ENCODE data around the gene ASB13. TPM values are rescaled to one million over a fixed set of nuclear protein-coding genes. Genes with fewer than 3 reads are reported as not detected.

ASB13 gene
- total and polyA plus RNA-seq, 7 donors, result 13.2 to 52.0 (median 23.5) TPM

GRCh38 chr10:5640036-5640435 is 26.4 kb downstream of the ASB13 start:
- DNase-seq, result no peak
- peaks cover 10 to 58% (median 31%) of the 10 kb centered on the region in 4 donors for H3K36me3 ChIP-seq
- no peaks in the 10 kb centered on the region for H3K4me1 ChIP-seq
- TF ChIP-seq POLR2A (IDR thresholded peaks at IDR 0.05) (no peak), EP300 (IDR thresholded peaks at IDR 0.05) (no peak), POLR2AphosphoS5 (IDR thresholded peaks at IDR 0.05) (no peak), CTCF (IDR thresholded peaks at IDR 0.05) (no peak)
- H3K27ac ChIP-seq, result no peak overlapping the region
- no peaks in the 10 kb centered on the region for H3K9me3 ChIP-seq
- no peaks in the 10 kb centered on the region for H3K27me3 ChIP-seq
- intact Hi-C loops (cut with DNase I), result no loop called here
- no peak overlapping the region for H3K4me3 ChIP-seq
- 68 to 94% methylated on average over 12 of the region's 12 CpGs for WGBS, 2 donors

- Histone ChIP-seq H3K9me3 (no peaks in the 10 kb centered on the region), H3K4me3 (no peak overlapping the region), H3K27me3 (no peaks in the 10 kb centered on the region), H3K36me3 (peaks cover 10 to 49% (median 30%) of the 10 kb centered on the region in 4 donors), H3K4me1 (no peaks in the 10 kb centered on the region), H3K27ac (no peak overlapping the region)
- WGBS, 2 donors, result 96% methylated on average over 17 of the region's 17 CpGs
- DNase-seq, result no peak
- TF ChIP-seq CTCF (IDR thresholded peaks at IDR 0.05) (no peak), POLR2AphosphoS5 (IDR thresholded peaks at IDR 0.05) (no peak)
- intact Hi-C loops (cut with DNase I), result no loop called here
Measured at GRCh38 chr10:5639066-5639465, 27.3 kb downstream of the ASB13 start.

- peaks cover 10 to 43% (median 30%) of the 10 kb centered on the region in 4 donors for H3K36me3 ChIP-seq
- intact Hi-C loops (cut with DNase I), result no loop called here
- no peak overlapping the region for H3K27ac ChIP-seq
- no peak for DNase-seq
- WGBS, 2 donors, result 86 to 94% methylated on average over 10 of the region's 10 CpGs
- TF ChIP-seq EP300 (IDR thresholded peaks at IDR 0.05) (no peak), POLR2AphosphoS5 (IDR thresholded peaks at IDR 0.05) (no peak), CTCF (IDR thresholded peaks at IDR 0.05) (no peak)
- H3K4me3 ChIP-seq, result no peak overlapping the region
- no peaks in the 10 kb centered on the region for H3K9me3 ChIP-seq
- no peaks in the 10 kb centered on the region for H3K27me3 ChIP-seq
- H3K4me1 ChIP-seq, result no peaks in the 10 kb centered on the region
Measured at GRCh38 chr10:5638494-5638893, 27.9 kb downstream of the ASB13 start.

GRCh38 chr10:5634918-5635317 is 31.5 kb downstream of the ASB13 start:
- intact Hi-C loops (cut with DNase I), result no loop called here
- WGBS, 2 donors, result 78 to 87% methylated on average over 7 of the region's 7 CpGs
- H3K27ac ChIP-seq, result no peak overlapping the region

More at GRCh38 chr10:5634918-5635317, 31.5 kb downstream of the ASB13 start:
- Histone ChIP-seq H3K27me3 (no peaks in the 10 kb centered on the region), H3K4me1 (peaks cover 0 to 4% (median 2%) of the 10 kb centered on the region in 4 donors), H3K9me3 (no peaks in the 10 kb centered on the region), H3K4me3 (no peak overlapping the region), H3K36me3 (peaks cover 3 to 17% (median 8%) of the 10 kb centered on the region in 4 donors)
- no peak for TF ChIP-seq CTCF (IDR thresholded peaks at IDR 0.05)
- TF ChIP-seq POLR2AphosphoS5 (IDR thresholded peaks at IDR 0.05), result no peak
- no peak for TF ChIP-seq EP300 (IDR thresholded peaks at IDR 0.05)
- TF ChIP-seq POLR2A (IDR thresholded peaks at IDR 0.05), result no peak
- no peak for DNase-seq

Data from sigmoid colon (tissue), 7 donors.